Measurements from ENCODE around the gene TMEM120A.

DNA sequence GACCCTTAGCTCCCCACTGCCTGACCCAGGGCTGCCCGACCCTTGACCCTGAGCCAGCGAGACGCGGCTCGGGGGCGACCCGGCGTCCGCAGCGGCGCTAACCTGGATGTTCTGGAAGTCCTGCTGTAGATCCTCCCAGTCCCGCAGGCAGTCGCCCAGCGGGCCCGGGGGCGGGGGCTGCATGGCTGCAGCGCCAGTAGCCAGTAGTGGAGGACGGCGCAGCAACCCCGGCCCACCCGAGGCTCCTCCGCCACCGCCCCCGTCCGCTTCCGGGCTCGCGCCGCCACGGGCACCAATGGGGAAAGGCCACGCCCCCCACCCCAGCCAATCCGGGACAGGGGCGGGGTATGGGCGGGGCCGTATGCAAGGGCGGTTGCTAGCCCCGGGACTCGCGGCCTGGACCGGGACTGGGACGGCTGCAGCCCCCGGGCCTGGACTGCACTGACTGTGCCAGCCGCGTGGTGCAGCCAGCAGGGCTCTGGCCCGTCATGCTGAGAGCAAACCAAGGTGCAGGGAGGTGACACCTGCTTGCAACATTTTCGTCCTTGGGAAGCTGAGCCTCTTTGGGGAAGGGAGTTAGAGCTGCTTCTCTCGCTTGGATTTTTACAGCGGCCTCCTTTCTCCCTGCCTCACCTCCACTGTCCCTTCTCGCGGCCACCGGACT, at the start of gene TMEM120A:
- no peak for TF ChIP-seq EZH2 (optimal IDR thresholded peaks at IDR 0.05; ENCODE audit: low read depth, low read length)
- TF ChIP-seq EZH2phosphoT487 (IDR thresholded peaks at IDR 0.05; ENCODE audit: low read length): no peak
- TF ChIP-seq, protein P1, sequence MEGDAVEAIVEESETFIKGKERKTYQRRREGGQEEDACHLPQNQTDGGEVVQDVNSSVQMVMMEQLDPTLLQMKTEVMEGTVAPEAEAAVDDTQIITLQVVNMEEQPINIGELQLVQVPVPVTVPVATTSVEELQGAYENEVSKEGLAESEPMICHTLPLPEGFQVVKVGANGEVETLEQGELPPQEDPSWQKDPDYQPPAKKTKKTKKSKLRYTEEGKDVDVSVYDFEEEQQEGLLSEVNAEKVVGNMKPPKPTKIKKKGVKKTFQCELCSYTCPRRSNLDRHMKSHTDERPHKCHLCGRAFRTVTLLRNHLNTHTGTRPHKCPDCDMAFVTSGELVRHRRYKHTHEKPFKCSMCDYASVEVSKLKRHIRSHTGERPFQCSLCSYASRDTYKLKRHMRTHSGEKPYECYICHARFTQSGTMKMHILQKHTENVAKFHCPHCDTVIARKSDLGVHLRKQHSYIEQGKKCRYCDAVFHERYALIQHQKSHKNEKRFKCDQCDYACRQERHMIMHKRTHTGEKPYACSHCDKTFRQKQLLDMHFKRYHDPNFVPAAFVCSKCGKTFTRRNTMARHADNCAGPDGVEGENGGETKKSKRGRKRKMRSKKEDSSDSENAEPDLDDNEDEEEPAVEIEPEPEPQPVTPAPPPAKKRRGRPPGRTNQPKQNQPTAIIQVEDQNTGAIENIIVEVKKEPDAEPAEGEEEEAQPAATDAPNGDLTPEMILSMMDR (IDR thresholded peaks at IDR 0.05; ENCODE audit: low read length): no peak

Data from MM.1S (cell line).